Fibroblast of upper back skin (primary cell): Measurements from ENCODE around the gene SNX27.
A peak's percentile ranks its signal among the peaks of the same experiment; 100 is the strongest.
"Not testable (repeated sequence)": the region's sequence is repeated elsewhere in the genome, so short reads cannot be mapped to it uniquely, and the experiment has no call there.

Experiments
- DNase-seq: peaks from one replicate; pipeline ENCODE4 v3.0.0-alpha.2; 2013

Gene SNX27

DNA sequence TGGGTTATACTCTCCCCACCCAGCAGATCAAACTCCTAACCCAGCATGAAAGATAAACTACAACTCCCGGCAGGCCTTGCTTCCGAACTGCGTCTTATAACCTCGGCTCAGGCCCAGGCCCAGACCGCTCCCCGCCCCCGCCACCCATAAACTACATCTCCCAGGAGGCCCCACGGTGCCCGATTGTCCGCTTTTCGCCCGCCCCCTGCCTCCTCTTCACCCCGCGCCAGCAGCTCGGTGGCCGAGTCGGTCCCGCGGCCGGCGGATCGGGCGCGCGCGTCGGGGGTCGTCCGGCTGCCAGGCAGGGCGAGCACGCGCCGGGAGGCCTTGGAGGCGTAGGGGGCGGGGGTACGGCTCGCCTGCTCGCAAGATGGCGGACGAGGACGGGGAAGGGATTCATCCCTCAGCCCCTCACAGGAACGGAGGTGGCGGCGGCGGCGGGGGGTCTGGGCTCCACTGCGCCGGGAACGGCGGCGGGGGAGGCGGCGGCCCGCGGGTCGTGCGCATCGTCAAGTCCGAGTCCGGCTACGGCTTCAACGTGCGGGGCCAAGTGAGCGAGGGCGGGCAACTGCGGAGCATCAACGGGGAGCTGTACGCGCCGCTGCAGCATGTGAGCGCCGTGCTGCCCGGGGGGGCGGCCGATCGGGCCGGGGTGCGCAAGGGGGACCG lies at the start of gene SNX27:
SNX27 (plus strand) TSS at position 219 of the 669 bp plus-strand sequence; CDS start at position 371, 152 bp downstream.
- DNase-seq = peak; percentile 93

DNA sequence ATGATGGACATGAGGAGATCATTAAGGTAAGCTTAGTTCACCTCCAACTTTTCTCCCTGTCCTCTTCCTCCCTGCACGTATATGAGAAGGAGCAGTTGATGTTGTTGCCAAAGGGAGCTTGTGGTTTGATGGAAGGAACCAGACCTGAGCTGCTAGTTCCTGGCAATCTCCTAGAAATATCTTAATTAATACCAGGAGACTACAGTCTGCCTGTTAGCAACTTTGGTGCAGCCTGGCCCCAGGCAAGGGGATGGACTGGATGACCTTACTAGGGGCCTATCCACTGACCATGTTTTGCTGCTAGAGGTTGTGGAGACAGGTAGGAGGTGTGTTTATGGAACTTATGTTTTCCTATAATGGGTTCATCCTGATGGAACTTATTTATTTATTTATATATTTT lies 49.2 kb upstream of the SNX27 start:
- no peak for DNase-seq

DNA sequence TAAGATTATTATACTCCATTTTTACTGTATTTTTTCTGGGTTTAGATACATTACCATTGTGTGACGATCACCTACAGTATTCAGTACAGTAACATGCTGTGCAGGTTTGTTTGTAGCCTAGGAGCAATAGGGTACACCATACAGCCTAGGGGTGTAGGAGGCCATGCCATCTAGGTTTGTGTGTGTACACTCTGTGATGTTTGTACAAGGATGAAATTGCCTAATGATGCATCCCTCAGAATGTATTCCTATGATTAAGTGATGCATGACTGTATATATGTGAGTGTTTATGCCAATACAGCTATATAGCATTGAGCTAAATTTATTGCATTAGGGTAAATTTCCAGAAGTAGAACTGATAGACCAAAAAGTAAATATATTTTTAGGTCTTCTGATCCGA lies 48.5 kb upstream of the SNX27 start:
- no peak for DNase-seq

DNA sequence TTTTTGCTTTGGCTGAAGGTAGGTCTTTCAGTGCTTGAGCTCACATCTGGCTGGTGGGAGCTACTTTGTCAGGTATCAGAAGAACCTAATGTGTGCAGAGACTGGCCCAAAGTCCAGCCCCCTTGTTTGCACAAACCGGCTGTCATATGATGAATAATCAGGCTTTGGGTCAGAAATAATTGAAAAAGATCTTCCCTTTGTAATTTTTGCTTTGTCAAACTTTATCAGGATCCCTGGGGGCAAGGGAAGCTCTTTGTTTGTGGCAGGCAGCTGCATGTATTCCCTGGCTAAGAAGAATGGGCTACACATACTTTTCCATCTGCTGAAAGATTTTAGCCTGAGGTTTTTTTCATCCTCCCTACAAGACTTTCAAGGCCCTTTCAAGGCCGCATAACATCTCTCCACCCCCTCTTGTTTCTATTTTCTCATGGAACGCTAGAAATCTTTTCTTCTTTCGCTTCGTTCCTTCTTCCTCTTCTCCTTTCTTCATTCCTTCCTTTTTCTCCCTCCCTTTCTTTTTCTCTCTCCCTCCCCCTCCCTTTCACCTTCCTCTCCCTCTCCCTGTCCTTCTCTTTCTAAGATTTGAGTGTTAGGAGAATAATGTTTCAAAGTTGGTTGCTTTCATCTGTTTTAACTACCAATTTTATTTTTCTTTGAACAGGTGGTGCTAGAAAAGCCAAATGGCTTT lies 46.2 kb upstream of the SNX27 start:
- no peak for DNase-seq

DNA sequence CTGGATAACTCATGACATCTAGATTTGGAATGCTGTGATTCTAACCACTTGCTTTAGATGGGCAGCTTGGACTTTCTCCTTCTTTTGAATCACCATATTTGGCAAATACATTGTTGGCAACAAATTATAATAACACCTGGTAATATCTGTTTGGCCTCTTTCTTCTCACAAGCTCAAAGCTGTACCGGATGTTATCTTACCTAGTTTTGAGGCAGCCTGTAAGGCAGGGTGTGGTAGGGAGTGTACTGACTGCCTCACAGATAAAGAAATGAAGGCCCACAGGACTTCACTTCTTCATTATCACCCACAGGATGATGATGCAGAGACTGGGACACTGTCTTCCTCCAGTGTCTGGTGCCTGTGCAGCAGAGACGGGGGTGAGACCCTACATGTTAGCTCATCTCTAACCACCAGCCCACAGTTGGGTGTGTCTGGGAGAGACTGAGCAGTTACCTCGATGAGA lies 43.2 kb upstream of the SNX27 start:
- DNase-seq = no peak

DNA sequence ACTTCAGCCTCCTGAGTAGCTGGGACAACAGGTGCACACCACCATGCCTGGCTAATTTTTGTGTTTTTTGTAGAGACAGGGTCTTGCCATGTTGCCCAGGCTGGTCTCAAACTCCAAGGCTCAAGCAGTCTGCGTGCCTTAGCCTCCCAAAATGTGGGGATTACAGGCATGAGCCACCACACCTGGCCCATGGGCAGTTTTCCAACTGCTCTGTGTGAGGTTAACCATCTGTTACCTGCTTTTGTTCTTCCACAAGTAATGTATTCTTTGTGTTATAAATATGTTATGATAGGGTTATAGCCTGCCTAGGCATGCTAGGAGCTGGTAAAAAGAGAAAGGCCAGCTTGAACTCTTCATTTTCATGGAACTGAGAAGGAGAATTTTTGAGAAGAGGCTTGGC lies 41.0 kb upstream of the SNX27 start:
- no peak for DNase-seq

DNA sequence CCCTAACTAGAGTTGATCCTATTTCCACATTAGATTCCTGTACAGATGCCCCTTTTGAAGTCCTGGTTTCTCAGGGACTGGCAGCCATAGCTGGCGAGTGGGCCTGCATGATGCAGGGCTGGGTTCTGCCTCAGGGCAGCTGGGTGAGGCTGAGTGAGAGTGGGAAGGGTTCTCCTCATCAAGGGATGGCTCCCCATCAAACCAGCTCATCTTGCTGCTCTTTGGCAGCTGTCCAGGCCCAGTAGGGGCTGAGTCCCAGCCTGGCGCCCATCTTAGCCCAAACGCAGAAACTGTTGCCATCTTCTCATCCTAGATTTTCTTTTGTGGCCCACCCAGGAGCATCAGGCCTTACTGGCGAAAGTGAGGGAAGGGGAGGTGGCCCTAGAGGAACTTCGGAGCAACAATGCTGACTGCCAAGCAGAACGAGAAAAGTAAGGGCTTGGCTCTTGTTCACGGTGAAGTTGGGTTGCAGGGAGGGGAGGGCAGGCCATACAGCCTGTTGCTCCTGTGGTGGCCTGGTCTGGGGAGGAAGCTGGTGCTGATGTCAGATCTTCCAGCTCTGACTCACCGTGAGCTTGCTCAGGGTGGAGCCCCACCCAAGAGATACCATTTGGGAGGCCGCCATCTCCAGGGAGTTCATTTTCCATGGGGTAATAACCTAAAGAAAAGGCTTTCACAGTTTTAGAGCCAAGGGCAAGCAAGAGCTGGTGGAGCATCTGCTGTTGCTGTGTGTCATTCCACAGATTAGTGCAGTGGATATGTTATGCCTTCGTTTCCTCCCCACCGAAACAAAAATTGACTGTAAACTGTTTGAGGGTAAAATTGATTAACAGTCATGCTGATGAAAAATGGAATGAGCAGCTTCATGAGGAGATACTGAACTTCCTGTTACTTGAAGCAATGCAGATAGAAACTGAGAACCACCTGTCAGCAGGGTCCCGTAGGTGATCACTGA lies 37.0 kb upstream of the SNX27 start:
- DNase-seq = peak; percentile 68

DNA sequence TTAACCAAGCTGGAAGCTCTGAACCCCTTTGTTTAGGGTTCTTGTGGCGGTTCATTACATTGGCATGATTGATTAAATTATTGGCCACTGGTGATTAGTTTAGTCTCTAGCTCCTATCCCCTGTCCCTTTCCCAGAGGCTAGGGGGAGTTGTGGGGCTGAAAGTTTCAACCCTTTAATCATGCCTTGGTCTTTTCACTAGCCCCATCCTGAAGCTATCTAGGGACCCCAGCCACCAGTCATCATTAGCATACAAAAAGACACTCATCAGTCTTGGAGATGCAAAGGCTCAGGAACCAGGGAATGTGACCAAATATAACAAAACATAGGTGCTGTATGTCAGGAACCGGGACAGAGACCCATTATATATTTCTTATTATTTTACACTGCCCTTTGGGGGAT lies 34.7 kb upstream of the SNX27 start:
- no peak for DNase-seq

DNA sequence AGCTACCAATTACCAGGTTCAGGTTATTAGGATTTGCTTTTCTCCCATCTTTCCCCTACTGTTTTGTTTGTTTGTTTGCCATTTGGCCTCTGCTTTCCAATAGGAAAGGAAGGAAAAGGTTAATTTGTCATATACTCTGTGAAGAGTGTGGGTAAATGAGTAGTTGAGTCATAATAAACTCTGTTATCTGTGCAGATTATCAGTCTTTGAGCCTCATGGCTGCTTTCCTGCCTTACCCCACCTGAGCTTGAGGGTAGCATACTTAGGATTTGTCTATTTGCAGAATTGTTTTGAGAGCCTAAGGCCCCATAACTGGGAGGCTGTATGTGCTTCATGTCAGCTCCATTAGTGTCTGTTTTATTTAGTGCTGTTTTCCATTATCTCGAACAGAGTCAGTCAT lies 32.9 kb upstream of the SNX27 start:
- no peak for DNase-seq

DNA sequence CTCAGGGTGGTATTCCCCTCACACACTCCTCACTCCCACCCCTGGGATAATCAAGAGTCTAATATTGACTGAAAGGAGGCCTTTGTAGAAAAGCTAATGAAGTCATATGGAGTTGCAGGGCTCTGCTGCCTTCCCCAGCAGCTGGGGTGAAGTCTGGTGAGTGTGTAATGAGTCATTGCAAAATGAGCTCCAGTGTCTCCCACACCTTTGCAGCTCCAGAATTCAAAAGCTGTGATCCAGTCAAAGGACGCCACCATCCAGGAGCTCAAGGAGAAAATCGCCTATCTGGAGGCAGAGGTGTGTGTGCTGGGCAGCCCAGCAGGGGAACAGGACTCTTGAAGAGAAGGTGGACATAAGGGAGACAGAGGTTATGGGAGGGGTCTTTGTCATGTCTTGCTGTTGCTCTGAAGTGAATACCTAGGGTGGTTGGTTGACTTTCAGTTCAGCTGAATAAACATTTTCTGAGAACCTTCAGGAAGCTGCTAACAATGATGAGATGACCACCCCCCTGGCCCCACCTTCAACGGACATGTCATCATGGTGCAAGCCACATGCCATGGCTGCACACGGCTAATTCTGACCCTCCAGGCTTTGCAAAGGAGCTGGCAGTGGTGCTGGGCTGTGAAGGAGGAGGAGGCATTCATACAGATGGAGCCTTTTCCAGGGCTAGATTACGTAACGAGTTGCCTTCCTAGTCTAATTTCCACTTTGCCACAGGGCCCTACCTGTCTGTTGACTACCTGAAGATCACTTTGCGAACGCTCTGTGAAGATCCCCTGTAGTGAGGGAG lies 32.2 kb upstream of the SNX27 start:
- peak; percentile 28 for DNase-seq

DNA sequence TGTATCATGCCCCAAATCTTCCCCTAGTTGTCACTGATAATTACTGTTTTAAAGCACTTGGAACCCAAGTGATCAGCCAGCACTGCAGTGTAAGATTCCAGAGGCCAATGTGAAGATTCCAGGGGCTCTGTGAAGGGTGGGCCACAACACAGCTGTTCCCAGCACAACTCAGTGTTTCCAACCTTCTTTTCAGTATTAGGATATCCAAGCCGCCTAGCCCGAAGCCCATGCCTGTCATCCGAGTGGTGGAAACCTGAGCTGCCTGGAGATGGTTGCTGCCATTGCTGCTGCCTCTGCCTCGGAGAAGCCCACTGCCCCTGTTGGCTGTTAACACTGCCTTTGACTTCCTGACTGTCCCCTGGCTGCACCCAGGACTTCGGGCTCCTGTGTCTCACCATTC lies 30.4 kb upstream of the SNX27 start:
- no peak for DNase-seq

DNA sequence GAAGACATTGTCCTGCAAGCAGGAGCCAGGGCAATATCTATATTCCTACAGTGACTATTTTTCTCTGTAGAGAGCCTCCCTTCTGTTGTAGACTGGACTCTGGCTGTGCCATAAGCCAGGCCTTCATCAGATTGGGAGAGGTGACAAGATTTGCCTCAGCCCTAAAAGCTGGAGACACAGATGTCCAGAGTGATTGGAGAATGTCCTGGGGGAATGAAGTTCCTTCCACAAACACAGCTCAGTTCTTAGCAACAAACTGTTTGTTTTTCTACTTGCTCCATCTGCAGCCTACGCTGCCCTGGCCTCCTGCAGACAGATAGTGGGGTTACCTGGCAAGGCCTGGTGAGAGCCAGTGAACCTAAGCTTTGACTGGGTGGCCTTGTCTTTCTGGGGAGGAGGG lies 29.9 kb upstream of the SNX27 start:
- no peak for DNase-seq

DNA sequence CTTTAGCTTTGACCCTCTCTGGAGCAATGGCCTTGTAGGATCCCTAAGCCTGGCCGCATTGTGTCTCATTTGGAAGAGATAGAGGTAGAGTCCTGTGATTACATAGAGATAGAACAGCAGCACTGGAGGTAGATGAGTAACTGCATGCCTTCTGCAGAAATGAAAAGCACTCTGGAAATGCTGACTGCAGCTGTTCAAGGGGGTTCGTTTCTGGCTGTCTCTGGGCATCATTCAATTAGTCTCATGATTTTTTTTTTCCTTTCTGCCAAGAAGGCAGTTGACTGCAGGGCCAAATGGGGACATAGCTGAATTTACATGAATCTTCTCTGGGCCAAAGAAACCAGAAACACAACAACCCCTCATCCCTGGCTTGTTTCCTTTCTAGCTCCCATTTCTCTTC lies 28.1 kb upstream of the SNX27 start:
- DNase-seq = no peak

DNA sequence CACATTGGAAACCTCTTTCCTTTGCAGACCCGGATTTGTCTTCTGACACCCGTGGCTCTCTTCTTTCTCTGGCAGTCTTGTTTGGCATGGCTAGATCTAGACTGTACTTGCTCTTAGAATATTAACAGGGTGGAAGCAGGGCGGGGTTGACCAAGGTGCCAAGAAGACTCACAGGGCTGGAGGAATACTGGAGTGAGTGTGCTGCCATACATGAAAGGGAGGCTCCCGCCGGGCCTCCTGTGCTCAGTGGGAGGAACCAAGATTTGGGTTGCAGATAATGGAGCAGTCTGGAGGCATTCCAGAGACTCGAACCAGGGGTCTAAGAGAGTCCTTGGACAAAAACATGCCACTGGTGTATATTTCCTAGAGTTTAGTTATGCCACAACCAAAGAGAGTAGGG lies 27.6 kb upstream of the SNX27 start:
- DNase-seq = no peak

DNA sequence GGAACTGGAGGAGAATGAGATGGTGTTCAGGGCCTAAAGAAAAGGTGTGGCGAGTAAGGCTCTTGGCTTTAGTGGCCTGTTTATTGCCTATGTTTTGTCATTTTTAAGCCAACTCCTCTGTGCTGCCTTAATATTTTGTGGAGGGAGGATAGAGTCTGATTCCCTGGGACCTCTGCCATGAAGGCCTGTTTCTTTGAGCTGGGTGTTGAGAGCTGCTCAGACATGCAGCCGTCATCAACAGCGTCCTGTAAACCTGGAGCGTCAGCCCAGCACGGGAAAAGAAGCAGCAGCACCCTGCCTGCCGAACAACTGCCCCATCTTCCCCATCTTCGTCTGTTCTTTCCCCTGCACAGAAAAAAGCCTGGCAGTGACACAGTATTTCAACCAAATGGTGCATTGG lies 27.1 kb upstream of the SNX27 start:
- no peak for DNase-seq

DNA sequence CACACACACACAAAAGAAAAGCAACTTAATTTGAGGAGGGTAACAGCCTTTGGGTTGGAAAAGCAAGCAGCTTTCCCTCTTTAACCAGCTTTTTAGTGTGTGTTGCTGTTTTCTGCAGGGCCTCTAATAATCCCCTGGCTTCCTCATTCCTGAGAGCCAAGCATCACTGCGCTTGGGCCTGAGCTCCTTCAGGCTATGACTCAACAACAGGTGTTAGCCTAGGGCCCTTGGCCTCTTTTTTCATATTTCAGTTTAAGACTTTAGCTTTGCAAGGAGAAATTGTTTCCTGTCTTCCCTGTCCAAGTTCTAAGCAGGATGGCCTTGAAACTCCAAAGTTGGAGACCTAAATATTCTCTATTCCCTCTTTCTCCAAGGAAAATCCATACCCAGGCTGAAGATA lies 26.2 kb upstream of the SNX27 start:
- peak; percentile 73 for DNase-seq

DNA sequence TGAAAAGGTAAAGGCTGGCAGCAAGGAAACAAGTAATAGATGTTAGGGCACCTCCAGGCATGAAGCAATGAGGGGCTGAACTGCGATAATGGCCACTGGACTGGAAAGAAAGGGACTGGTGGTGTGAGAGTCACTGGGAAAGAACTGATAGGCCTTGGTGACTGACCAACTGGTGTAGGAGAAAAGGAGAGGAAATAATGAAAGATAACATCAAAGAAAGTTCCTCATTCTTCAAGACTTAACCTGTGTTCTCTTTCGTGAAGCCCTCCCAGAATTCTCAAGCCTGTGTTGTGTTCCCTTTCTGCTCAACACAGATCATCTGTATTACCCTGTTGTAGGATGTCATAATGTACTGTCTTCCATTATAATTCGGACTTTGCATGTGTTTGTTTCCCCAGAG lies 20.9 kb upstream of the SNX27 start:
- DNase-seq = no peak

DNA sequence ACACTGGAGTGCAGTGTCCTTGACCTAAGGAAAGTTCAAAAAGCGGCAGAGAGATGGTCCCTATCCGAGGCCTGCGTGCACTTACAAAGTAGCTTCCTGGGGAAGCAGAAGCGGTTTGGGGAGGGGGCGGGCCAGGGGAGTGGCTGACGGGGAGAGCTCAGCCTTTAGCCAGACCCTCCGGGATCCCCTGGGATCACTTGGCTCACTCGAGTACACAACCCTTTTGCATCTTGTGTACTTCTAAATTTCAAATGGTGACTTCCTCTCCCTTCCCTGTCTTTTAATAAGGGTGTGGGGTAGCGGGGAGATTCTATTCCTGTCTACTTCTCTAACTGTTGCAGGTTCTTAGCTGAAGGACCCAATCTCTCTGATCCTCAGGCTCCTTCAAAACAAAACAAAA lies 18.1 kb upstream of the SNX27 start:
- no peak for DNase-seq

DNA sequence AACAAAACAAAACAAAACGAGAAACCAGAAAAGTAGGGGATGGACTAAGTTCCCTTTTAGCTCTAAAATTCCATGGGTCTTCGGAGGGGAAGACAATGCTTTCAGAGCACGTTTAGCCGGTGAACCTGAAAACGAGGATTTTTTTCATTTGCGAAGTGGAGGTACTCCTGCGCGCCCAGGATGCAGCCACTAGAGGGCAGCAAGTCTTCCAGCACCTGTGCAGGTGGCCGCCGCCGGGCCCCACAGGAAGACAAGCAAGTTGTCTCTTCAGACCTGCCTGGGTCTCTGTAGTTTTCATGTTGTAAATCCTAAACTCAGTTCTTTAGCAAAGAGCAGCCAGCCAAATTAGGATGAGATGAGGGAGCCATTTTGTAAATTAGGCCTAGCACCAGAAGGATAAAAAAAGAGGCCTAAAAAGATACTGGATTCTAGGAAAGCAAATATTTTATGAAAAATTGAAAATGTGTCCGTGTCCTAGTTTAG lies 17.7 kb upstream of the SNX27 start:
- DNase-seq = peak; percentile 36

DNA sequence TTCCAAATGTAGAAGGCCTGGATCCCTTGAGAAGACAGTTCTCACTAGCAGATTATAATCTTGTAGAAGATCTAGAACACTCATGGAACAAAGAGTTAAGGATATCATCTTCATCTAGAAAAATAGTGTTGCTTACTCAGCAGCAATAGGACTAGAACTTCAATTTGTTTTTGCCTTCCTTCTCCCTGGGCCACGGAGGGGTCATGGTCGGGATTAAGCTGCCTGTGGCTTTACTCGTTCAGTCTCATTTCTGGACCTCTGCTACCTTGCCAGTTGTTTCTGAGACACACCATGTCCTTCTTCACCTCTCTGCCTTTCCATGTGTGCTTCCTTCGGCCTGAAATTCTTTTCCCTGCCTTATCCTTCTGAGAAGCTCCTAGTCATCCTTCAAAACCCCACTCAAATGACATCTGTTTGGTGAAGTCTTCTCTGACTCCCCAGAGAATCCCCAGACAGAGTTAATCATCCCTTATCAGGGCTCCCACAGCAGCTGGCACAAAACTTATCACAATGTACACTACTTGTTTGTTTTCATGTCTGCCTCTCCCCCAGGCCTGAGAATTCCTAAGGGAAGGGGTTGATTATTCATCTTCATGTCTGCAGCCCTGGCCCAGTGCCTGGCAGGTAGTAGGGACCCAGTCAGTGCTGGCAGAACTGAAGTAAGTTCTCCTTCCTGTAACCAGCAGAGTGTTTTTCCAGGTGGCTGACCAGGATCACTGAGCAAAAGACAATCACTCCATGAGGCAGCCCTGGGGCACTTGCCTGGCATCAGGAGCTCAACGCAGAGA lies 15.5 kb upstream of the SNX27 start:
- DNase-seq = no peak

DNA sequence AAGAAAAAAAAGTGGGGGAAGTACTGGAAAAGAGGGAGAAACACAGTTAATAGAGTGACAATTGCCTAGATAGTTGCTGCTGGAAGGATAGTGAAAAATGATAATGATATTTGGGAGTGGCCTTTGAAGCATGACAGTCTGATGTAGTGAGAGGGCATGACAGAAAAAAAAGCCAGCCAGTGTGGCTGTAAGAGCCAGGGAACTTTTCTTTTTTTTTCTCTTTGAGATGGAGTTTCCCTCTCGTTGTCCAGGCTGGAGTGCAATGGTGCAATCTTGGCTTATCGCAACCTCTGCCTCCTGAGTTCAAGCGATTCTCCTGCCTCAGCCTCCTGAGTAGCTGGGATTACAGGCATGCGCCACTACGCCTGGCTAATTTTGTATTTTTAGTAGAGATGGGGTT lies 9.3 kb upstream of the SNX27 start:
- DNase-seq = not testable (repeated sequence)

DNA sequence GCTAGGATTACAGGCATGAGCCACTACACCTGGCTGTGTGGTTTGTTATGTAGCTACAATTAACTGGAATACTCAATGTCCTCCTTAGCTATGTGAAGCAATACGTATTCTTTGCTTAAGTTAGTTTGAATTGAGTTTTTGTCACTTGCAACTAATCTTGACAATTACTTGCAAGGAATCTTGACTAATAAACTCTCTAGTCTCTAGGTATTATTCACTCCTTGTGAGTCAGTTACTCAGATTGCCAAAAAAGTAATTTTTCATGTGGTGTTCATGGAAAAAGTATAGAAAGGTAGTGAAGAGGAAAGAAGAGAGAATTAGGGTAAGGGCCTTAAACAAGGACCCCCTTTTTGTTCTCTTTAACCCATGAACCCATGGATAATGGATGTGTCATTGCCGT lies 7.6 kb upstream of the SNX27 start:
- no peak for DNase-seq
